Measurements from ENCODE around the gene SP2.

DNA sequence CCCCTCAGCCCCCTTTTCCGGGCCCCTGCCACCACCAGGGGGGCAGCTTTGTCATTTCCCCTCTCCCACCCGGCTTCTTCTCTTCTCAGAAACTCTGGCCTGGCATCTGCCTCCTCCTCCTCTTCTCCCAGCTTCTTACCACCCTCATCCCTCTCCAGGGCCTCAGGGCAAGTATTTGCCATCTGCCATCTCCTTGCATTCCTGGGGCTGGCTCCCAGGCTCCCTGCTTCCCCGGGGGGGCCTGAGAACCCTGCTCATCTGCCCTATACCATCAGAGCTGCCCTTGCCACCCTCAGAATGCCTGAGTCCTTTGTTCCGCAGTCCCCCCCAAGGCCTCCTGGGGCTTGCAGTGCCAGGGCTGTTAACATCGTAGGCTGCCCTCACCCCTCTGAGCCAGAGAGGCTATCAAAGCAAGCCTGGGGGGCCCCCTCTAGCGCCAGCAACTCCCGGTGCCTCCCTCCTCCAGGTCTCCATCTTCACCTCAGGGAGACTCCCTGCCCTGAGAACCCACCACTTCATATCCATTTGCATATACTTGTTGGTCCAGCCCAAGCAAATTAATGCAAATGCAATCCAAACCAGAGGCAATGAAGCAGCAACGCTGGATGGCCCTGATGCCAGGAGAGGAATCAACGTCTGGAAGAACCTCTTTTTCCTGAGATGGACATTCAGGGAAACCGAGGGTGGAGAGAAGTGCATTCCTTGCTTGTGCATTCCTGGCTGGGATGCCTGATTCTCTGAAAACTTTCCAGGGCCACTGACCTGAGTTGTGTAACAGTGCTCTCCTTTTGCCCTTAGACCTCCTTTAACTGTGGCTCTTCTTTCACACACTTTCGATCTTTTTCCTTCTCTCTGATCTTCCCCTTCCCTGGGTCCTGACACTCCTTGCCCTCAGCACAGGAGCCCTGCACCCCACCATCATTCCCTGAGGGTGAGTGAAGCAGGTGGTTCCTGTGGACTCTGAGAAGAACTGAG, 20.7 kb upstream of the SP2 start:
- TF ChIP-seq, protein P1, sequence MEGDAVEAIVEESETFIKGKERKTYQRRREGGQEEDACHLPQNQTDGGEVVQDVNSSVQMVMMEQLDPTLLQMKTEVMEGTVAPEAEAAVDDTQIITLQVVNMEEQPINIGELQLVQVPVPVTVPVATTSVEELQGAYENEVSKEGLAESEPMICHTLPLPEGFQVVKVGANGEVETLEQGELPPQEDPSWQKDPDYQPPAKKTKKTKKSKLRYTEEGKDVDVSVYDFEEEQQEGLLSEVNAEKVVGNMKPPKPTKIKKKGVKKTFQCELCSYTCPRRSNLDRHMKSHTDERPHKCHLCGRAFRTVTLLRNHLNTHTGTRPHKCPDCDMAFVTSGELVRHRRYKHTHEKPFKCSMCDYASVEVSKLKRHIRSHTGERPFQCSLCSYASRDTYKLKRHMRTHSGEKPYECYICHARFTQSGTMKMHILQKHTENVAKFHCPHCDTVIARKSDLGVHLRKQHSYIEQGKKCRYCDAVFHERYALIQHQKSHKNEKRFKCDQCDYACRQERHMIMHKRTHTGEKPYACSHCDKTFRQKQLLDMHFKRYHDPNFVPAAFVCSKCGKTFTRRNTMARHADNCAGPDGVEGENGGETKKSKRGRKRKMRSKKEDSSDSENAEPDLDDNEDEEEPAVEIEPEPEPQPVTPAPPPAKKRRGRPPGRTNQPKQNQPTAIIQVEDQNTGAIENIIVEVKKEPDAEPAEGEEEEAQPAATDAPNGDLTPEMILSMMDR (IDR thresholded peaks at IDR 0.05), result no peak
- TF ChIP-seq POLR2A (IDR thresholded peaks at IDR 0.05), result no peak
